Measurements from ENCODE around the gene CSH2. TPM values are rescaled to one million over a fixed set of nuclear protein-coding genes. Genes with fewer than 3 reads are reported as not detected.
"Not testable (repeated sequence)": the region's sequence is repeated elsewhere in the genome, so short reads cannot be mapped to it uniquely, and the experiment has no call there.

The CSH2 gene
- total RNA-seq, 1 experiment from 2014 or later: not detected

DNA sequence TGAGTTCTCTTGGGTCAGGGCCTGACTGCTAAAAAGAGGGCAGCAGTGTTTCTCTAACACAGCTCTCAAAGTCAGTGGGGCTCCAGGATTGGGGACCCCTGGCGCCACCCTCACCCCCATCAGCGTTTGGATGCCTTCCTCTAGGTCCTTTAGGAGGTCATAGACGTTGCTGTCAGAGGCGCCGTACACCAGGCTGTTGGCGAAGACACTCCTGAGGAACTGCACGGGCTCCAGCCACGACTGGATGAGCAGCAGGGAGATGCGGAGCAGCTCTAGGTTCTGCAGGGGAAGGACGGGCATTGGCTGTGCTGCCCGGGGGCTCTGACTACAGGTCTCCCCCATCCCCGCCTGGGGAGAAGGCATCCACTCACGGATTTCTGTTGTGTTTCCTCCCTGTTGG lies 44.2 kb upstream of the CSH2 start:
- peak overlapping the region in 1 of 3 experiments; percentile 67; a peak in 3 of 7 replicates for H3K27ac Mint-ChIP-seq
- Histone ChIP-seq H4K8ac (replicated peaks; ENCODE audit: insufficient read length, low read depth, low read length) (no peak overlapping the region), H3K27me3 (ENCODE audit: insufficient read depth, low read length) (no peaks in the 10 kb centered on the region), H3K23ac (ENCODE audit: insufficient read length, low read depth, low read length) (no peak overlapping the region), H3K18ac (ENCODE audit: insufficient read length, low read depth, low read length) (no peak overlapping the region), H3K4me1 (ENCODE audit: insufficient read depth, low read length) (peaks cover 3% of the 10 kb centered on the region; the same call in 1 of the 2 replicates), H3K23me2 (ENCODE audit: insufficient read length, low read depth, low read length, poor library complexity, severe bottlenecking) (no peaks in the 10 kb centered on the region), H4K5ac (ENCODE audit: insufficient read length, low read depth, low read length) (no peak overlapping the region), H2BK12ac (ENCODE audit: insufficient read length, low read depth, low read length) (no peak overlapping the region), H2AK5ac (ENCODE audit: insufficient read length, low read length) (no peak overlapping the region), H3K14ac (ENCODE audit: insufficient read depth, low read length) (no peak overlapping the region), H2BK15ac (ENCODE audit: low read depth, low read length) (no peak overlapping the region), H3K56ac (ENCODE audit: insufficient read length, low read depth, low read length) (no peak overlapping the region), H2BK120ac (ENCODE audit: low read depth, low read length, poor library complexity, severe bottlenecking) (no peak overlapping the region), H3K79me1 (ENCODE audit: insufficient read depth, low read depth, low read length, poor library complexity, severe bottlenecking) (no peaks in the 10 kb centered on the region), H2BK5ac (ENCODE audit: insufficient read length, low read length) (no peak overlapping the region), H4K91ac (ENCODE audit: insufficient read length, low read depth, low read length) (no peak overlapping the region), H3T11ph (ENCODE audit: low read length) (no peak overlapping the region), H2BK20ac (ENCODE audit: low read depth, low read length, poor library complexity, severe bottlenecking) (no peak overlapping the region), H4K20me1 (ENCODE audit: control insufficient read depth, insufficient read depth, insufficient read length) (no peaks in the 10 kb centered on the region), H3K4me2 (ENCODE audit: insufficient read depth, insufficient read length, low read length) (peak overlapping the region; percentile 41), H3K9me3 (ENCODE audit: control insufficient read depth, low read depth, low read length) (no peaks in the 10 kb centered on the region), H3K4ac (ENCODE audit: low read depth, low read length) (no peak overlapping the region), H3K27ac (ENCODE audit: insufficient read length, low read depth, low read length) (no peak overlapping the region), H2AFZ (ENCODE audit: low read length) (no peak overlapping the region), H3K79me2 (ENCODE audit: insufficient read depth, low read length) (no peaks in the 10 kb centered on the region), H3K9ac (ENCODE audit: extremely low read depth, insufficient read length, low read length) (no peak overlapping the region)
- H3K27me3 Mint-ChIP-seq (ENCODE audit: low read depth): peaks cover 19% of the 10 kb centered on the region
- H3K36me3 Mint-ChIP-seq (ENCODE audit: insufficient read depth in 1 of 3, low read depth in 3 of 3): no peaks in the 10 kb centered on the region
- no CpG with 5 or more reads among the region's 13 CpGs for WGBS (ENCODE audit: extremely low coverage, insufficient read length, low lambda C conversion rate)
- H3K4me3 Mint-ChIP-seq: no peak overlapping the region
- peaks cover 17 to 24% of the 10 kb centered on the region in 2 experiments for H3K4me1 Mint-ChIP-seq
- TF ChIP-seq, protein P1, sequence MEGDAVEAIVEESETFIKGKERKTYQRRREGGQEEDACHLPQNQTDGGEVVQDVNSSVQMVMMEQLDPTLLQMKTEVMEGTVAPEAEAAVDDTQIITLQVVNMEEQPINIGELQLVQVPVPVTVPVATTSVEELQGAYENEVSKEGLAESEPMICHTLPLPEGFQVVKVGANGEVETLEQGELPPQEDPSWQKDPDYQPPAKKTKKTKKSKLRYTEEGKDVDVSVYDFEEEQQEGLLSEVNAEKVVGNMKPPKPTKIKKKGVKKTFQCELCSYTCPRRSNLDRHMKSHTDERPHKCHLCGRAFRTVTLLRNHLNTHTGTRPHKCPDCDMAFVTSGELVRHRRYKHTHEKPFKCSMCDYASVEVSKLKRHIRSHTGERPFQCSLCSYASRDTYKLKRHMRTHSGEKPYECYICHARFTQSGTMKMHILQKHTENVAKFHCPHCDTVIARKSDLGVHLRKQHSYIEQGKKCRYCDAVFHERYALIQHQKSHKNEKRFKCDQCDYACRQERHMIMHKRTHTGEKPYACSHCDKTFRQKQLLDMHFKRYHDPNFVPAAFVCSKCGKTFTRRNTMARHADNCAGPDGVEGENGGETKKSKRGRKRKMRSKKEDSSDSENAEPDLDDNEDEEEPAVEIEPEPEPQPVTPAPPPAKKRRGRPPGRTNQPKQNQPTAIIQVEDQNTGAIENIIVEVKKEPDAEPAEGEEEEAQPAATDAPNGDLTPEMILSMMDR (conservative IDR thresholded peaks at IDR 0.05): no peak
- DNase-seq: peak; percentile 35
- H3K9me3 Mint-ChIP-seq: no peaks in the 10 kb centered on the region

DNA sequence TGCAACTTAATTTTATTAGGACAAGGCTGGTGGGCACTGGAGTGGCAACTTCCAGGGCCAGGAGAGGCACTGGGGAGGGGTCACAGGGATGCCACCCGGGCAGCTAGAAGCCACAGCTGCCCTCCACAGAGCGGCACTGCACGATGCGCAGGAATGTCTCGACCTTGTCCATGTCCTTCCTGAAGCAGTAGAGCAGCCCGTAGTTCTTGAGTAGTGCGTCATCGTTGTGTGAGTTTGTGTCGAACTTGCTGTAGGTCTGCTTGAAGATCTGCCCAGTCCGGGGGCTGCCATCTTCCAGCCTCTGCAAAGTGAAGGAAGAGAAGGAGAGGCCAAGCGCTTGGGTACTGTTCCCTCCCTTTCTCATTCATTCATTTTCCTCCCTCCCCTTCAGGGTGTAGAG lies 43.7 kb upstream of the CSH2 start:
- H4K91ac ChIP-seq (ENCODE audit: insufficient read length, low read depth, low read length); H3K23me2 ChIP-seq (ENCODE audit: insufficient read length, low read depth, low read length, poor library complexity, severe bottlenecking); H3K9me3 ChIP-seq (ENCODE audit: control insufficient read depth, low read depth, low read length); H3K9ac ChIP-seq (ENCODE audit: extremely low read depth, insufficient read length, low read length); H3T11ph ChIP-seq (ENCODE audit: low read length); H2BK5ac ChIP-seq (ENCODE audit: insufficient read length, low read length); H3K79me2 ChIP-seq (ENCODE audit: insufficient read depth, low read length); H2BK120ac ChIP-seq (ENCODE audit: low read depth, low read length, poor library complexity, severe bottlenecking); H3K14ac ChIP-seq (ENCODE audit: insufficient read depth, low read length); DNase-seq; H3K23ac ChIP-seq (ENCODE audit: insufficient read length, low read depth, low read length); H3K4me1 ChIP-seq (ENCODE audit: insufficient read depth, low read length); H3K4ac ChIP-seq (ENCODE audit: low read depth, low read length); H2BK20ac ChIP-seq (ENCODE audit: low read depth, low read length, poor library complexity, severe bottlenecking); H3K18ac ChIP-seq (ENCODE audit: insufficient read length, low read depth, low read length); H3K27me3 ChIP-seq (ENCODE audit: insufficient read depth, low read length); H2BK12ac ChIP-seq (ENCODE audit: insufficient read length, low read depth, low read length); H3K27ac ChIP-seq (ENCODE audit: insufficient read length, low read depth, low read length); H2AFZ ChIP-seq (ENCODE audit: low read length); H4K5ac ChIP-seq (ENCODE audit: insufficient read length, low read depth, low read length); H3K4me3 Mint-ChIP-seq; H4K20me1 ChIP-seq (ENCODE audit: control insufficient read depth, insufficient read depth, insufficient read length); H3K79me1 ChIP-seq (ENCODE audit: insufficient read depth, low read depth, low read length, poor library complexity, severe bottlenecking); H4K8ac ChIP-seq (replicated peaks; ENCODE audit: insufficient read length, low read depth, low read length); H3K4me2 ChIP-seq (ENCODE audit: insufficient read depth, insufficient read length, low read length); H3K27ac Mint-ChIP-seq; H2AK5ac ChIP-seq (ENCODE audit: insufficient read length, low read length); H3K9me3 Mint-ChIP-seq; H3K56ac ChIP-seq (ENCODE audit: insufficient read length, low read depth, low read length); H3K36me3 Mint-ChIP-seq (ENCODE audit: insufficient read depth in 1 of 3, low read depth in 3 of 3); H2BK15ac ChIP-seq (ENCODE audit: low read depth, low read length): not testable (repeated sequence)
- H3K27me3 Mint-ChIP-seq (ENCODE audit: low read depth): peaks cover 19% of the 10 kb centered on the region
- peaks cover 17 to 25% of the 10 kb centered on the region in 2 experiments for H3K4me1 Mint-ChIP-seq
- whole genome bisulfite sequencing (ENCODE audit: extremely low coverage, insufficient read length, low lambda C conversion rate): no CpG with 5 or more reads among the region's 11 CpGs

All from H9 (cell line).